Activated CD4-positive, alpha-beta T cell treated with anti-CD3 and anti-CD28 coated beads, Interleukin-2, amount 50 U/mL, for 1 hour (primary cell): ENCODE results near the gene STX18.
A peak's percentile ranks its signal among the peaks of the same experiment; 100 is the strongest.
"Not testable (repeated sequence)": the region's sequence is repeated elsewhere in the genome, so short reads cannot be mapped to it uniquely, and the experiment has no call there.

Experiments used
- DNase-seq: peaks from one replicate; pipeline ENCODE4 v3.0.0-alpha.2; 2020

The STX18 gene

GRCh38 chr4:4474476-4474875, 67.4 kb downstream of the STX18 start:
- DNase-seq: no peak

- no peak for DNase-seq
Measured at GRCh38 chr4:4472344-4472958, 69.4 kb downstream of the STX18 start.

GRCh38 chr4:4471195-4471594, 70.7 kb downstream of the STX18 start:
- DNase-seq: no peak

GRCh38 chr4:4470208-4470607, 71.6 kb downstream of the STX18 start:
- no peak for DNase-seq

GRCh38 chr4:4465238-4465637, 76.6 kb downstream of the STX18 start:
- not testable (repeated sequence) for DNase-seq

- no peak for DNase-seq
Measured at GRCh38 chr4:4462970-4463369, 78.9 kb downstream of the STX18 start.

GRCh38 chr4:4461850-4462249, 80.0 kb downstream of the STX18 start:
- DNase-seq: peak; percentile 59

GRCh38 chr4:4461178-4461577, 80.7 kb downstream of the STX18 start:
- no peak for DNase-seq

- DNase-seq: no peak
Measured at GRCh38 chr4:4460759-4461158, 81.1 kb downstream of the STX18 start.

GRCh38 chr4:4459181-4459580, 82.7 kb downstream of the STX18 start:
- DNase-seq: no peak

GRCh38 chr4:4457803-4458553, 83.9 kb downstream of the STX18 start:
- no peak for DNase-seq

GRCh38 chr4:4456816-4457578, 84.9 kb downstream of the STX18 start:
- no peak for DNase-seq

GRCh38 chr4:4456351-4456750, 85.5 kb downstream of the STX18 start:
- DNase-seq: no peak

- DNase-seq: no peak
Measured at GRCh38 chr4:4455210-4455865, 86.5 kb downstream of the STX18 start.

GRCh38 chr4:4446434-4446833, 95.4 kb downstream of the STX18 start:
- DNase-seq: no peak

- no peak for DNase-seq
Measured at GRCh38 chr4:4443821-4444220, 98.0 kb downstream of the STX18 start.

GRCh38 chr4:4440333-4441061, 101.4 kb downstream of the STX18 start:
- no peak for DNase-seq

GRCh38 chr4:4439782-4440181, 102.1 kb downstream of the STX18 start:
- DNase-seq: no peak

- no peak for DNase-seq
Measured at GRCh38 chr4:4438891-4439290, 103.0 kb downstream of the STX18 start.

- no peak for DNase-seq
Measured at GRCh38 chr4:4437798-4438470, 103.9 kb downstream of the STX18 start.

GRCh38 chr4:4436244-4436823, 105.5 kb downstream of the STX18 start:
- no peak for DNase-seq

GRCh38 chr4:4433941-4434340, 107.9 kb downstream of the STX18 start:
- no peak for DNase-seq
